Kidney epithelial cell (primary cell): ENCODE data around the gene SNX14. TPM values are rescaled to one million over a fixed set of nuclear protein-coding genes. Genes with fewer than 3 reads are reported as not detected.

ENCODE experiments used
- DNase-seq: peaks from one replicate; pipeline ENCODE4 v3.0.0-alpha.2; 2010; ENCODE audit warnings: low read depth
- H3K27me3 ChIP-seq: 2 replicates; pipeline ENCODE4 v1.6.0; 2011; ENCODE audit warnings: low read length; ENCODE audit not compliant: control insufficient read depth, insufficient read depth
- H3K36me3 ChIP-seq: 2 replicates; pipeline ENCODE4 v1.5.1; 2011; ENCODE audit warnings: low read length; ENCODE audit not compliant: control insufficient read depth, insufficient read depth
- H3K4me3 ChIP-seq: 2 replicates; pipeline ENCODE4 v1.5.1; 2011; ENCODE audit warnings: low read depth, mild to moderate bottlenecking, control low read depth, low read length
- CTCF ChIP-seq: IDR thresholded peaks from 2 replicates; pipeline ENCODE4 v1.5.1; 2011; ENCODE audit warnings: mild to moderate bottlenecking, moderate library complexity, low read length, control low read depth, inconsistent platforms; ENCODE audit not compliant: insufficient read depth, poor library complexity, severe bottlenecking
- total RNA-seq: library from RNA; depleted of rRNA; stranded (reverse); fragments of >200 nt; gene quantifications from 2 replicates; pipeline ENCODE4 v1.2.3, GENCODE V29; 2015

Gene SNX14
- total RNA-seq, result 64.4 and 110 TPM in 2 replicates

GRCh38 chr6:85593438-85594196, at the start of gene SNX14:
Gene SNX14 (minus strand): TSS chr6:85593858. CDS start chr6:85593718, 140 bp downstream.
- H3K4me3 ChIP-seq, result peak within 1 kb of the TSS; percentile 75
- no peaks in the 10 kb centered on the region for H3K36me3 ChIP-seq
- peak; percentile 77 for DNase-seq
- H3K27me3 ChIP-seq, result no peaks in the 10 kb centered on the region
- TF ChIP-seq CTCF, result peak; percentile 2

GRCh38 chr6:85642774-85643536, 49.3 kb upstream of the SNX14 start, which contains the start of gene SYNCRIP:
Gene SYNCRIP (minus strand): TSS chr6:85642886. CDS start chr6:85641439, 1,447 bp downstream.
- H3K4me3 ChIP-seq, result peak within 1 kb of the TSS; percentile 100
- no peaks in the 10 kb centered on the region for H3K36me3 ChIP-seq
- no peak for TF ChIP-seq CTCF
- peak; percentile 72 for DNase-seq
- H3K27me3 ChIP-seq, result no peaks in the 10 kb centered on the region

- no peak for TF ChIP-seq CTCF
- Histone ChIP-seq H3K36me3 (no peaks in the 10 kb centered on the region), H3K4me3 (peak overlapping the region; percentile 100), H3K27me3 (no peaks in the 10 kb centered on the region)
- no peak for DNase-seq
These were observed 48.5 kb upstream of the SNX14 start for GRCh38 chr6:85641897-85642773.

- no peak for DNase-seq
- no peaks in the 10 kb centered on the region for H3K36me3 ChIP-seq
- no peaks in the 10 kb centered on the region for H3K27me3 ChIP-seq
- H3K4me3 ChIP-seq, result peak overlapping the region; percentile 100
- no peak for TF ChIP-seq CTCF
These were observed 47.9 kb upstream of the SNX14 start for GRCh38 chr6:85641522-85641896.

GRCh38 chr6:85640821-85641220, 47.2 kb upstream of the SNX14 start:
- no peak for DNase-seq
- Histone ChIP-seq H3K36me3 (no peaks in the 10 kb centered on the region), H3K27me3 (no peaks in the 10 kb centered on the region), H3K4me3 (peak overlapping the region; percentile 100)
- no peak for TF ChIP-seq CTCF
